SU-DHL-6 (cell line): Measurements from ENCODE around the gene HELZ.

Source experiments
- H2AFZ ChIP-seq: fragments of 200-600 bp; sonication (generic); 2 replicates; pipeline ENCODE4 v1.6.1; 2014; ENCODE audit warnings: low read depth, mild to moderate bottlenecking, moderate library complexity, mixed read lengths, antibody characterized with exemption, low read length; ENCODE audit not compliant: severe bottlenecking
- H3F3A ChIP-seq: fragments of 200-600 bp; shearing (Covaris generic); 2 replicates; pipeline ENCODE4 v1.6.0; 2016; ENCODE audit warnings: antibody characterized with exemption, mild to moderate bottlenecking; ENCODE audit not compliant: insufficient read depth
- H3K27ac ChIP-seq: fragments of 200-600 bp; sonication (generic); 2 replicates; pipeline ENCODE4 v1.5.1; 2016; ENCODE audit warnings: low read depth, mild to moderate bottlenecking, low read length, moderate library complexity, mixed read lengths
- H3K27me3 ChIP-seq: fragments of 200-600 bp; sonication (generic), shearing (Covaris generic); 2 replicates; pipeline ENCODE4 v1.6.0; 2014; ENCODE audit warnings: mild to moderate bottlenecking, low read length
- H3K36me3 ChIP-seq: fragments of 200-600 bp; sonication (generic); 2 replicates; pipeline ENCODE4 v1.6.1; 2014; ENCODE audit warnings: mild to moderate bottlenecking, low read length, mixed read lengths
- H3K4me2 ChIP-seq: fragments of 300-600, 200-600 bp; shearing (Covaris generic), sonication (generic); 2 replicates; pipeline ENCODE4 v1.6.0; 2014; ENCODE audit warnings: low read length, low read depth, mild to moderate bottlenecking; ENCODE audit not compliant: poor library complexity, severe bottlenecking
- H3K4me3 ChIP-seq: fragments of 200-600 bp; sonication (generic); 2 replicates; pipeline ENCODE4 v1.5.1; 2014; ENCODE audit warnings: antibody characterized with exemption, low read length, mild to moderate bottlenecking, mixed read lengths; ENCODE audit not compliant: insufficient read depth, poor library complexity, severe bottlenecking
- H3K79me2 ChIP-seq: fragments of 200-600 bp; sonication (generic); 2 replicates; pipeline ENCODE4 v1.6.1; 2014; ENCODE audit warnings: mild to moderate bottlenecking, low read length, moderate library complexity; ENCODE audit not compliant: insufficient read depth
- H3K9ac ChIP-seq: fragments of 200-600 bp; sonication (generic); 2 replicates; pipeline ENCODE4 v1.7.0; 2014; ENCODE audit warnings: mild to moderate bottlenecking, low read length
- H3K9me2 ChIP-seq: fragments of 200-600 bp; sonication (generic); replicated peaks from 2 replicates; pipeline ENCODE4 v1.6.1; 2014; ENCODE audit warnings: low read length; ENCODE audit not compliant: insufficient read depth
- H3K9me3 ChIP-seq: fragments of 200-600 bp; sonication (generic); 2 replicates; pipeline ENCODE4 v1.6.1; 2014; ENCODE audit warnings: low read length, mixed read lengths; ENCODE audit not compliant: insufficient read depth
- H4K20me1 ChIP-seq: fragments of 200-600 bp; sonication (generic); 2 replicates; pipeline ENCODE4 v1.6.1; 2014; ENCODE audit warnings: low read depth, mild to moderate bottlenecking, antibody characterized with exemption, low read length, moderate library complexity, mixed read lengths
- EZH2phosphoT487 ChIP-seq: fragments of 200-600 bp; sonication (generic), shearing (Covaris generic); conservative IDR thresholded peaks from 2 replicates; pipeline ENCODE4 v1.6.1; 2018; ENCODE audit warnings: mild to moderate bottlenecking, antibody characterized with exemption, low read length, moderate library complexity, mixed read lengths
- TF ChIP-seq, protein P1 (sequence below): fragments of 200-600 bp; sonication (generic); IDR thresholded peaks from one replicate; pipeline ENCODE4 v1.5.1; 2017; ENCODE audit warnings: antibody characterized with exemption, mild to moderate bottlenecking, low read length, moderate library complexity; ENCODE audit not compliant: insufficient read depth, poor library complexity, severe bottlenecking

Gene HELZ

DNA sequence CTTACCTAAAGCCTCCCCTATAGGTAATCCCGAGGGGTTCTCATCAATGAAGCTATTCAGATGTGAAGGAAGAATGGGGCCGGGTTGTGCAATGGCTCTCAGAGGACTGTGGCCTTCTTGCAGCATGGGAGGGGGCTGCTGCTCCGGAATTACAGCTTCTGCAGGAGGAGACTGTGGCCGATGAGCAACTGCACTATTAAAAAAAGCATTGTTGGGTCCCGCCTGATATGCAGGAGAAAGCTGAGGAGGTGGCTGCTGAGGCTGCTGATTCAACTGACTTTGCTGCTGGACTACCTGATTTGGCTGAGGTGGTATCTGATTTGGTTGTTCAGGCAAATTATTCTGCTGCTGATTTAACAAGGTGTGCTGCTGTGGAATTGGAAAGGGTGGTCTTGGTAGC is 135.9 kb downstream of the HELZ start:
- Histone ChIP-seq H3F3A (no peaks in the 10 kb centered on the region), H3K79me2 (no peaks in the 10 kb centered on the region), H3K9me3 (no peaks in the 10 kb centered on the region), H3K27me3 (no peaks in the 10 kb centered on the region), H2AFZ (no peak overlapping the region), H3K36me3 (peaks cover 26% of the 10 kb centered on the region), H3K9ac (no peak overlapping the region), H3K4me3 (no peak overlapping the region), H4K20me1 (no peaks in the 10 kb centered on the region), H3K27ac (no peak overlapping the region), H3K9me2 (no peaks in the 10 kb centered on the region), H3K4me2 (no peak overlapping the region)
- TF ChIP-seq, protein P1, sequence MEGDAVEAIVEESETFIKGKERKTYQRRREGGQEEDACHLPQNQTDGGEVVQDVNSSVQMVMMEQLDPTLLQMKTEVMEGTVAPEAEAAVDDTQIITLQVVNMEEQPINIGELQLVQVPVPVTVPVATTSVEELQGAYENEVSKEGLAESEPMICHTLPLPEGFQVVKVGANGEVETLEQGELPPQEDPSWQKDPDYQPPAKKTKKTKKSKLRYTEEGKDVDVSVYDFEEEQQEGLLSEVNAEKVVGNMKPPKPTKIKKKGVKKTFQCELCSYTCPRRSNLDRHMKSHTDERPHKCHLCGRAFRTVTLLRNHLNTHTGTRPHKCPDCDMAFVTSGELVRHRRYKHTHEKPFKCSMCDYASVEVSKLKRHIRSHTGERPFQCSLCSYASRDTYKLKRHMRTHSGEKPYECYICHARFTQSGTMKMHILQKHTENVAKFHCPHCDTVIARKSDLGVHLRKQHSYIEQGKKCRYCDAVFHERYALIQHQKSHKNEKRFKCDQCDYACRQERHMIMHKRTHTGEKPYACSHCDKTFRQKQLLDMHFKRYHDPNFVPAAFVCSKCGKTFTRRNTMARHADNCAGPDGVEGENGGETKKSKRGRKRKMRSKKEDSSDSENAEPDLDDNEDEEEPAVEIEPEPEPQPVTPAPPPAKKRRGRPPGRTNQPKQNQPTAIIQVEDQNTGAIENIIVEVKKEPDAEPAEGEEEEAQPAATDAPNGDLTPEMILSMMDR, result no peak
- no peak for TF ChIP-seq EZH2phosphoT487

DNA sequence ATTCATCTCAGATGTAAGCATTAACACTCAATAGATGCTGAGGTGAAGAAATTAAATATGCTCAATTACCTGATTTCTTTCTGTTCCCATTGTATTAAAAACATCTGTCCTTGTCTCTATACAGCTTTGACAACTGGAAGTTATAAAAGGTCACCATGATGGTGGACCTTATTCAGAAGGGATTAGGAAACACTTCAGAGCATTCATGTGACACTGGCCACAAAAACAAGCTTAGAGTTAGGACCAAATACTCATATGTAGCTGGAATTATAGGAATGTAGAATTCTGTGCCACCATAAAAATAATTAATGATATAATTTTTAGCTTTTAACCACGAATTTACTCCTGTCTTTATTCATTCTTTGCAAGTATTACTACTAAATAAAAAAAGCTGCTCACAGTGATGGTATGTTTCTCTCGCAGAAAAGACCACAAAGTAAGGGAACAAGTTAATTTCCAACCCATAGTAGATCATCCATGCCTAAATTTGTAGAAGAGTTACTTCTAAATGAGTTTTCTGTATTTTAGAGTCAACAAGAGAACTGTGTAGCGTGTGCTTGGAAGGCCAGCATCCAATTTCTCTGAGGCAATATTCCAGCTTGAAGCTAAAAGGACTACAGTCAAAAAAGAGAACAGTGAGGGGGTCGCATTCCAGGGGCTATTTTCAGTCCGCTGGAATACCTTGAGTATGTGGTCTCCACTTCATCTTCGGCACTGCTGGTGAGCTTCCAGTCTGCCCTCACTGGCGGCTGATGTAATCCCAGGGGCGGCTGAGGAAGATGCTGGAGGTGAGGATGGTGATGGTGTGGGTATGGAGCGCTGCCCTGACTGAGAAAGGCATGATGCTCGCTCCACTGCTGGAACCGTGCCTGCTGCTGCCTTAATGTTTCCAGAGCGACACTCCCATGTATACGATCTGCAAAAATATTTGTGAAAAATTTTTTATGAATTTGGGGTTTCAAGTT is 136.9 kb downstream of the HELZ start:
- no peaks in the 10 kb centered on the region for H3K79me2 ChIP-seq
- H3K27me3 ChIP-seq, result no peaks in the 10 kb centered on the region
- no peaks in the 10 kb centered on the region for H3F3A ChIP-seq
- H3K36me3 ChIP-seq, result peaks cover 22% of the 10 kb centered on the region
- H3K27ac ChIP-seq, result no peak overlapping the region
- H3K9me2 ChIP-seq, result no peaks in the 10 kb centered on the region
- TF ChIP-seq EZH2phosphoT487, result no peak
- TF ChIP-seq, protein P1, result no peak
- no peak overlapping the region for H3K4me3 ChIP-seq
- H2AFZ ChIP-seq, result no peak overlapping the region
- H4K20me1 ChIP-seq, result no peaks in the 10 kb centered on the region
- H3K9me3 ChIP-seq, result no peaks in the 10 kb centered on the region
- no peak overlapping the region for H3K9ac ChIP-seq
- H3K4me2 ChIP-seq, result no peak overlapping the region

DNA sequence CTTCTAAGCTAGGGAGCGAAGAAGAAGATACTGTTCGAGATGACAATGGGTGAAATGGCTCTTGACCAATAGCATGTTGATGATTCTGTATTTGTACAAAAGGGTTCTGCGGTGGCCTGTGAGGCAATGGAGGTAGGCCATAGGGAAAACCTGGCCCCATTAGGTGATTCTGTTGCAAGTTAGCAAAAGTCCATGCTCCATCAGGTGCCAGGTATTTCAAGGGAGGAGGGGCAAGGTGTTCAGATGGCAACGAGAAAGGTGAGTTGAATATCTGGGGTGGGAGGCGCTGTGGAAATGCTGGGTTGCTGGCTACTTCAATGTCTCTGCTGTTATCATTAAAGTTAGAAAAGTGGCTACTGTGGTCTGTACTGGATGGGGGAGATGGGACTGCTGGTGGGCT is 137.8 kb downstream of the HELZ start:
- H3K36me3 ChIP-seq, result peaks cover 22% of the 10 kb centered on the region

More for the DNA sequence above, 137.8 kb downstream of the HELZ start:
- H3K27me3 ChIP-seq, result no peaks in the 10 kb centered on the region
- H3K4me2 ChIP-seq, result no peak overlapping the region
- H3K9ac ChIP-seq, result no peak overlapping the region
- H3K27ac ChIP-seq, result no peak overlapping the region
- no peaks in the 10 kb centered on the region for H3F3A ChIP-seq
- no peaks in the 10 kb centered on the region for H4K20me1 ChIP-seq
- no peak for TF ChIP-seq EZH2phosphoT487
- TF ChIP-seq, protein P1, result no peak
- H2AFZ ChIP-seq, result no peak overlapping the region
- H3K79me2 ChIP-seq, result no peaks in the 10 kb centered on the region
- no peak overlapping the region for H3K4me3 ChIP-seq
- no peaks in the 10 kb centered on the region for H3K9me3 ChIP-seq
- H3K9me2 ChIP-seq, result no peaks in the 10 kb centered on the region
